ENCODE data around the gene NOC3L.
"Not testable (repeated sequence)": the region's sequence is repeated elsewhere in the genome, so short reads cannot be mapped to it uniquely, and the experiment has no call there.

NOC3L gene

GRCh38 chr10:94403380-94404213, 40.9 kb upstream of the NOC3L start:
- TF ChIP-seq, protein P1, sequence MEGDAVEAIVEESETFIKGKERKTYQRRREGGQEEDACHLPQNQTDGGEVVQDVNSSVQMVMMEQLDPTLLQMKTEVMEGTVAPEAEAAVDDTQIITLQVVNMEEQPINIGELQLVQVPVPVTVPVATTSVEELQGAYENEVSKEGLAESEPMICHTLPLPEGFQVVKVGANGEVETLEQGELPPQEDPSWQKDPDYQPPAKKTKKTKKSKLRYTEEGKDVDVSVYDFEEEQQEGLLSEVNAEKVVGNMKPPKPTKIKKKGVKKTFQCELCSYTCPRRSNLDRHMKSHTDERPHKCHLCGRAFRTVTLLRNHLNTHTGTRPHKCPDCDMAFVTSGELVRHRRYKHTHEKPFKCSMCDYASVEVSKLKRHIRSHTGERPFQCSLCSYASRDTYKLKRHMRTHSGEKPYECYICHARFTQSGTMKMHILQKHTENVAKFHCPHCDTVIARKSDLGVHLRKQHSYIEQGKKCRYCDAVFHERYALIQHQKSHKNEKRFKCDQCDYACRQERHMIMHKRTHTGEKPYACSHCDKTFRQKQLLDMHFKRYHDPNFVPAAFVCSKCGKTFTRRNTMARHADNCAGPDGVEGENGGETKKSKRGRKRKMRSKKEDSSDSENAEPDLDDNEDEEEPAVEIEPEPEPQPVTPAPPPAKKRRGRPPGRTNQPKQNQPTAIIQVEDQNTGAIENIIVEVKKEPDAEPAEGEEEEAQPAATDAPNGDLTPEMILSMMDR (IDR thresholded peaks at IDR 0.05; ENCODE audit: control insufficient read depth, extremely low read depth, insufficient read depth): no peak
- peak; percentile 67 for DNase-seq (ENCODE audit: low read depth)
- H3K4me3 ChIP-seq (ENCODE audit: low read depth, low read length): peak overlapping the region; percentile 64

DNA sequence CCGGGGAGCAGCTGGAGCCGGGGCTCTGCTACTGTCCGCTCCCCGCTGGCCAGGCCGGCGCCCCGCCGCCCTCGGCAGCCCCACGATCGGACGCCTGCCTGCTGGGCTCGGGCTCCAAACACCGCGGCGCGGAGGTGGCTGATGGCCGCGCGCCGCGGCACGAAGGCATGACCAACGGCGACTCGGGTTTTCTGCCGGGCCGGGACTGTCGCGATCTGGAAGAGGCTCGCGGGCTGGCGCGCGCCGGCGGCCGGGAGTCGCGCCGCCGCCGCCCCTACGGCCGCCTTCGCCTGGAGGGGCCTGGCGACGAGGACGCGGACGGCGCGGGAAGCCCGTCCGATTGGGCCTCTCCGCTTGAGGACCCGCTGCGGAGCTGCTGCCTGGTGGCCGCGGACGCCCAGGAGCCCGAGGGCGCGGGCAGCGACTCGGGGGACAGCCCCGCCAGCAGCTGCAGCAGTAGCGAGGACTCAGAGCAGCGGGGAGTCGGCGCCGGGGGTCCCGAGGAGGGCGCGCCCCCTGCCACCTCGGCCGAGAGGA, 40.2 kb upstream of the NOC3L start:
- peak overlapping the region; percentile 64 for H3K4me3 ChIP-seq (ENCODE audit: low read depth, low read length)
- TF ChIP-seq, protein P1 (IDR thresholded peaks at IDR 0.05; ENCODE audit: control insufficient read depth, extremely low read depth, insufficient read depth): no peak
- no peak for DNase-seq (ENCODE audit: low read depth)

DNA sequence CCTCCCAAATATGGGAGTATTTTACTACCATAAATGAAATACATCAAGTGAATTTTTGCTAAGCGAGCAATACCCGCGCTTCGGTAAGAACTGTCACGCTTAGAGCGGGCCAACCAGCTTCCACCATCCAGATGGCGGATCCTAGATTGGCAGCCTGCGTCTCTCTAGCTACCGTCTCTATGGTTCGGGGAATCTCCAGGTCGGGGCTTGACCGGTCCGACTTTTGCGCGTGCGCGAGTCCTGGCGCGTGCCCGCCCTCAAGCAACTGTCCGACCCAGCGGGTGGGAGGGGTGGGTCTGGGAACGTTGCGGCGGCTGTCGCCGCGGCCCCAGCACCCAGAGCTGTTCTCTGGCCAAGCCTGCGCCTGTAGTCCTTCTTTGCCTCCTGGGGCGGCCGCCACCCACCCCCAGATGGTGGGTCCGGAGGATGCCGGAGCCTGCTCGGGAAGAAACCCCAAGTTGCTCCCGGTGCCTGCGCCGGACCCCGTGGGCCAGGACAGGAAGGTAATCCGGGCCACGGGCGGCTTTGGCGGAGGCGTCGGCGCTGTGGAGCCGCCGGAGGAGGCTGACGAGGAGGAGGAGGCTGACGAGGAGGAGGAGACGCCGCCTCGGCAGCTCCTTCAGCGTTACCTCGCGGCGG, 39.6 kb upstream of the NOC3L start, which contains the start of gene TBC1D12:
Gene TBC1D12 (plus strand): TSS at position 338 of the 639 bp plus-strand sequence. CDS start 73 bp downstream, at position 411.
- H3K4me3 ChIP-seq (ENCODE audit: low read depth, low read length): peak within 1 kb of the TSS; percentile 64
- peak; percentile 85 for DNase-seq (ENCODE audit: low read depth)

GRCh38 chr10:94398762-94399161, 36.0 kb upstream of the NOC3L start:
- TF ChIP-seq, protein P1 (IDR thresholded peaks at IDR 0.05; ENCODE audit: control insufficient read depth, extremely low read depth, insufficient read depth): no peak
- H3K4me3 ChIP-seq (ENCODE audit: low read depth, low read length): no peak overlapping the region
- DNase-seq (ENCODE audit: low read depth): no peak

More for the DNA sequence above, 39.6 kb upstream of the NOC3L start, which contains the start of gene TBC1D12:
- TF ChIP-seq, protein P1 (IDR thresholded peaks at IDR 0.05; ENCODE audit: control insufficient read depth, extremely low read depth, insufficient read depth): no peak

DNA sequence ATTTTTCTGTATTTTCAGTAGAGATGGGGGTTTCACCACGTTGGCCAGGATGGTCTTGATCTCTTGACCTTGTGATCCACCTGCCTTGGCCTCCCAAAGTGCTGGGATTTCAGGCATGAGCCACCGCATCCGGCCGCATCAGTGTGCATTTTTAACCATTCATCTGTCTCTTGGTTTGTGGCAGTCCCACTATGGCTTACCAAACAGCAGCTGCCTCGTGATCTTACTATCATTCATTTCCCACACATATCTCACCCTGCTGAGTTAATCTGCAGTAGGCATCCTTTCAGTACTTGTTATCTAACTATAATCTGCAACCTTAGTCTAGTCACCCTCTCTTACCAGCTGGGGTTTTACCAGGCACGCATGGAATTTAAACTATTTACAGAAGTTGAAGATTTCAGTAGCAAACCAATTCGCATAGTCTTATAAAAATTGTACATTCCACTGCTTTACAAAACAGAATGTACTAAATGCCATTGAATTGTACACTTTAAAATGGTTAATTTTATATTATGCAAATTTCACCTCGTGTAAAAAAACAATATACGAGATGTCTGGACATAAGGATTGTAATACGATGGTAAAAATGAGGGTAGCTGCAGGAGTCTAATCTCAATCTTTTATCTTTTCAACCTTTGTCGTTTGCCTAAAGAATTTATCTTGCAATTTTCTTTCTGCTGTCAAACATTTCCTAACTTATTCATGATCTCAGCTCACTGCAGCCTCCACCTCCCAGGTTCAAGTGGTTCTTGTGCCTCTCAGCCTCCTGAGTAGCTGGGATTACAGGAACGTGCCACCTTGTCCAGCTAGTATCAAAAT, 35.0 kb upstream of the NOC3L start:
- TF ChIP-seq, protein P1 (IDR thresholded peaks at IDR 0.05; ENCODE audit: control insufficient read depth, extremely low read depth, insufficient read depth): no peak
- H3K4me3 ChIP-seq (ENCODE audit: low read depth, low read length): no peak overlapping the region
- DNase-seq (ENCODE audit: low read depth): no peak

- DNase-seq (ENCODE audit: low read depth); H3K4me3 ChIP-seq (ENCODE audit: low read depth, low read length): not testable (repeated sequence)
Observed at GRCh38 chr10:94392117-94392516, 29.4 kb upstream of the NOC3L start.

DNA sequence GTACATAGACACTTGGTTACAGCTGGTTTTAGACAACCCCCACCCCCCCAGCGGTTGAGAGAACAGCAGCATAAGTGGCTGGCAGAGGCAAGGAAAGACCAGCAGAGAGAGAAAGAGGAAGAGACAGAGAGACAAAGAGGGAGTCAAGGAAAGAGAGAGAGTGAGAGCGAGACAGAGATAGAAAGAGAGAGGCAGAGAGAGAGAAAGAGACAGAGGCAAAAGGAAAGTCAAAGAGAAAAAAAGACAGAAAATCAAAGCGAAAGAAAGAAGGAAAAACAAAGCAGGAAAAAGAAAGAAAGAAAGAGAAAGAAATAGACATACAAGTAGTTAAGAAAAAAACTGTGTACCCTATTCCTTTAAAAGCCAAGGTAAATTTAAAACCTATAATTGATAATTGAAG, 23.0 kb upstream of the NOC3L start:
- not testable (repeated sequence) for DNase-seq (ENCODE audit: low read depth); H3K4me3 ChIP-seq (ENCODE audit: low read depth, low read length)

All from LNCaP clone FGC (cell line).